Mesenchymal stem cell (in vitro differentiated cells and primary cell): ENCODE results near the gene SPRR5.

ENCODE experiments used
- DNase-seq: peaks from one replicate; pipeline ENCODE4 v3.0.0-alpha.2; 2013
- H2AFZ ChIP-seq: one replicate; pipeline ENCODE4 v1.6.1; 2013; ENCODE audit warnings: low read depth, mild to moderate bottlenecking, control low read depth, inconsistent platforms, low read length, moderate library complexity
- H2AK5ac ChIP-seq: 2 replicates; pipeline ENCODE4 v1.6.1; 2013; ENCODE audit warnings: low read length, moderate library complexity, mild to moderate bottlenecking, inconsistent platforms; ENCODE audit not compliant: severe bottlenecking
- H2BK120ac ChIP-seq: one replicate; pipeline ENCODE4 v1.6.1; 2013; ENCODE audit warnings: low read depth, mild to moderate bottlenecking, inconsistent platforms, low read length, moderate library complexity
- H2BK12ac ChIP-seq, 2 experiments: one replicate each; pipeline ENCODE4 v1.6.1; 2013; ENCODE audit warnings: inconsistent platforms in 2 of 2, low read length in 2 of 2, mild to moderate bottlenecking in 2 of 2, moderate library complexity in 2 of 2, control low read depth in 1 of 2
- H2BK15ac ChIP-seq: one replicate; pipeline ENCODE4 v1.6.1; 2013; ENCODE audit warnings: mild to moderate bottlenecking, low read depth, inconsistent platforms; ENCODE audit not compliant: poor library complexity, severe bottlenecking
- H2BK5ac ChIP-seq: 2 replicates; pipeline ENCODE4 v1.6.1; 2013; ENCODE audit warnings: low read depth, mild to moderate bottlenecking, low read length, control low read depth, inconsistent platforms; ENCODE audit not compliant: poor library complexity, severe bottlenecking
- H3K14ac ChIP-seq, 2 experiments: one replicate each; pipeline ENCODE4 v1.6.1; 2013; ENCODE audit warnings: inconsistent platforms in 2 of 2, low read length in 2 of 2, control low read depth in 1 of 2, mild to moderate bottlenecking in 1 of 2, moderate library complexity in 1 of 2
- H3K18ac ChIP-seq, 2 experiments: one replicate each; pipeline ENCODE4 v1.6.1; 2013; ENCODE audit warnings: inconsistent platforms in 2 of 2, low read length in 2 of 2, control low read depth in 1 of 2, low read depth in 1 of 2, mild to moderate bottlenecking in 1 of 2
- H3K23ac ChIP-seq, 2 experiments: one replicate each; pipeline ENCODE4 v1.6.1; 2013; ENCODE audit warnings: inconsistent platforms in 2 of 2, low read length in 2 of 2, mild to moderate bottlenecking in 2 of 2, moderate library complexity in 2 of 2, control low read depth in 1 of 2
- H3K27ac ChIP-seq: 2 replicates; pipeline ENCODE4 v1.5.1; 2013; ENCODE audit warnings: mild to moderate bottlenecking, moderate library complexity, low read length, control low read depth, inconsistent platforms; ENCODE audit not compliant: poor library complexity, severe bottlenecking
- H3K27me3 ChIP-seq, 2 experiments: 2 replicates each; pipeline versions ENCODE4 v1.6.1 to v1.7.0; 2013; ENCODE audit warnings: low read length in 2 of 2, mild to moderate bottlenecking in 2 of 2, moderate library complexity in 2 of 2, control low read depth in 1 of 2, inconsistent platforms in 1 of 2; ENCODE audit not compliant: control insufficient read depth in 1 of 2, insufficient read depth in 1 of 2
- H3K36me3 ChIP-seq, 2 experiments: 2 replicates each; pipeline versions ENCODE4 v1.6.1 to v1.7.0; 2013; ENCODE audit warnings: low read length in 2 of 2, control low read depth in 1 of 2, inconsistent platforms in 1 of 2, low read depth in 1 of 2, mild to moderate bottlenecking in 1 of 2; ENCODE audit not compliant: insufficient read depth in 2 of 2, control insufficient read depth in 1 of 2
- H3K4ac ChIP-seq, 2 experiments: one replicate each; pipeline ENCODE4 v1.6.1; 2013; ENCODE audit warnings: inconsistent platforms in 2 of 2, low read length in 2 of 2, mild to moderate bottlenecking in 2 of 2, moderate library complexity in 2 of 2, control low read depth in 1 of 2, low read depth in 1 of 2
- H3K4me1 ChIP-seq: 2 replicates; pipeline ENCODE4 v1.6.1; 2013; ENCODE audit warnings: low read depth, low read length, control low read depth; ENCODE audit not compliant: control insufficient read depth, insufficient read depth
- H3K4me2 ChIP-seq: 2 replicates; pipeline ENCODE4 v1.6.1; 2013; ENCODE audit warnings: low read length, mild to moderate bottlenecking, inconsistent platforms; ENCODE audit not compliant: poor library complexity, severe bottlenecking
- H3K4me3 ChIP-seq, 2 experiments: 2 replicates each; pipeline versions ENCODE4 v1.5.1 to v1.7.0; 2013; ENCODE audit warnings: low read length in 2 of 2, mild to moderate bottlenecking in 2 of 2, control low read depth in 1 of 2, low read depth in 1 of 2; ENCODE audit not compliant: insufficient read depth in 1 of 2
- H3K79me1 ChIP-seq: replicated peaks from 2 replicates; pipeline ENCODE4 v1.6.1; 2013; ENCODE audit warnings: mild to moderate bottlenecking, control low read depth, low read length, inconsistent platforms; ENCODE audit not compliant: poor library complexity, severe bottlenecking
- H3K9ac ChIP-seq: 2 replicates; pipeline ENCODE4 v1.7.0; 2013; ENCODE audit warnings: mild to moderate bottlenecking, low read length, moderate library complexity
- H3K9me3 ChIP-seq: 2 replicates; pipeline ENCODE4 v1.7.0; 2013; ENCODE audit warnings: mild to moderate bottlenecking, low read length; ENCODE audit not compliant: control insufficient read depth
- H4K8ac ChIP-seq: one replicate; pipeline ENCODE4 v1.6.1; 2013; ENCODE audit warnings: inconsistent platforms, mild to moderate bottlenecking, low read length, moderate library complexity
- H4K91ac ChIP-seq: one replicate; pipeline ENCODE4 v1.6.1; 2013; ENCODE audit warnings: mild to moderate bottlenecking, low read length, inconsistent platforms
- WGBS: methylation state at CpG from one replicate; pipeline ENCODE4 v1.1.7; 2013; ENCODE audit warnings: mixed read lengths; 5-methylcytosine and 5-hydroxymethylcytosine counted together

The SPRR5 gene

GRCh38 chr1:152983743-152984142 is 36.7 kb downstream of the SPRR5 start, which contains the start of gene SPRR1A:
Gene SPRR1A, plus strand, starts transcription at chr1:152984081. Its CDS starts 1,150 bp downstream, at chr1:152985231.
- H4K8ac ChIP-seq, result no peak within 1 kb of the TSS
- no peak within 1 kb of the TSS for H3K27ac ChIP-seq
- H2BK12ac ChIP-seq, result no peak within 1 kb of the TSS
- H2AFZ ChIP-seq, result no peak within 1 kb of the TSS
- H3K23ac ChIP-seq, result no peak within 1 kb of the TSS
- H3K9me3 ChIP-seq, result no peaks in the 10 kb centered on the region
- H2AK5ac ChIP-seq, result no peak within 1 kb of the TSS
- H3K18ac ChIP-seq, result no peak within 1 kb of the TSS
- H3K4me2 ChIP-seq, result no peak within 1 kb of the TSS
- no peak within 1 kb of the TSS for H3K4ac ChIP-seq
- no peak for DNase-seq
- H3K9ac ChIP-seq, result no peak within 1 kb of the TSS
- no peaks in the 10 kb centered on the region for H3K4me1 ChIP-seq
- H2BK5ac ChIP-seq, result no peak within 1 kb of the TSS
- peaks cover 0 to 11% of the 10 kb centered on the region in 2 experiments for H3K27me3 ChIP-seq
- H3K36me3 ChIP-seq, result no peaks in the 10 kb centered on the region
- H2BK15ac ChIP-seq, result no peak within 1 kb of the TSS
- no peaks in the 10 kb centered on the region for H3K79me1 ChIP-seq
- 100% methylated on average over 2 of the region's 3 CpGs for WGBS
- no peak within 1 kb of the TSS for H4K91ac ChIP-seq
- no peak within 1 kb of the TSS for H2BK120ac ChIP-seq
- H3K14ac ChIP-seq, result no peak within 1 kb of the TSS
- H3K4me3 ChIP-seq, result no peak within 1 kb of the TSS

GRCh38 chr1:152986578-152986977 is 39.6 kb downstream of the SPRR5 start:
- 64% methylated on average over 2 of the region's 2 CpGs for WGBS
- no peak overlapping the region for H3K27ac ChIP-seq
- no peak overlapping the region for H3K9ac ChIP-seq
- no peak overlapping the region for H3K4me2 ChIP-seq
- no peaks in the 10 kb centered on the region for H3K79me1 ChIP-seq
- peaks cover 0 to 7% of the 10 kb centered on the region in 2 experiments for H3K27me3 ChIP-seq
- DNase-seq, result no peak
- no peaks in the 10 kb centered on the region for H3K4me1 ChIP-seq
- H3K4me3 ChIP-seq, result no peak overlapping the region
- H2BK12ac ChIP-seq, result no peak overlapping the region
- H2BK5ac ChIP-seq, result no peak overlapping the region
- H3K36me3 ChIP-seq, result no peaks in the 10 kb centered on the region
- no peak overlapping the region for H2AK5ac ChIP-seq
- no peak overlapping the region for H4K91ac ChIP-seq
- H3K23ac ChIP-seq, result no peak overlapping the region
- H3K14ac ChIP-seq, result no peak overlapping the region
- no peak overlapping the region for H4K8ac ChIP-seq
- no peak overlapping the region for H2BK15ac ChIP-seq
- no peak overlapping the region for H2BK120ac ChIP-seq
- no peak overlapping the region for H3K4ac ChIP-seq
- no peak overlapping the region for H2AFZ ChIP-seq
- H3K18ac ChIP-seq, result no peak overlapping the region
- no peaks in the 10 kb centered on the region for H3K9me3 ChIP-seq

- Histone ChIP-seq H3K9me3 (no peaks in the 10 kb centered on the region), H3K9ac (no peak overlapping the region), H2BK120ac (no peak overlapping the region), H2AK5ac (no peak overlapping the region), H3K4me2 (no peak overlapping the region), H3K23ac (no peak overlapping the region), H3K18ac (no peak overlapping the region), H3K4me1 (no peaks in the 10 kb centered on the region), H3K36me3 (no peaks in the 10 kb centered on the region), H4K91ac (no peak overlapping the region), H2BK12ac (no peak overlapping the region), H2AFZ (no peak overlapping the region), H4K8ac (no peak overlapping the region), H3K4me3 (no peak overlapping the region), H3K79me1 (no peaks in the 10 kb centered on the region), H3K4ac (no peak overlapping the region), H2BK5ac (no peak overlapping the region), H2BK15ac (no peak overlapping the region), H3K27ac (no peak overlapping the region), H3K27me3 (peaks cover 0 to 3% of the 10 kb centered on the region in 2 experiments), H3K14ac (no peak overlapping the region)
- no peak for DNase-seq
- 49% methylated on average over 4 of the region's 6 CpGs for WGBS
Observed at GRCh38 chr1:152993186-152993585, 46.2 kb downstream of the SPRR5 start.

- no peak overlapping the region for H3K4ac ChIP-seq
- H3K27ac ChIP-seq, result no peak overlapping the region
- H3K27me3 ChIP-seq, result no peaks in the 10 kb centered on the region
- no peak overlapping the region for H2BK15ac ChIP-seq
- H2AFZ ChIP-seq, result no peak overlapping the region
- H3K18ac ChIP-seq, result no peak overlapping the region
- H3K23ac ChIP-seq, result no peak overlapping the region
- no peaks in the 10 kb centered on the region for H3K79me1 ChIP-seq
- H2BK5ac ChIP-seq, result no peak overlapping the region
- no peak overlapping the region for H4K91ac ChIP-seq
- H3K9me3 ChIP-seq, result no peaks in the 10 kb centered on the region
- no peak overlapping the region for H2BK120ac ChIP-seq
- WGBS, result no CpG with 5 or more reads among the region's 1 CpG
- H2AK5ac ChIP-seq, result no peak overlapping the region
- H3K9ac ChIP-seq, result no peak overlapping the region
- H3K4me3 ChIP-seq, result no peak overlapping the region
- no peak overlapping the region for H2BK12ac ChIP-seq
- H3K4me1 ChIP-seq, result no peaks in the 10 kb centered on the region
- no peak overlapping the region for H4K8ac ChIP-seq
- DNase-seq, result no peak
- H3K36me3 ChIP-seq, result no peaks in the 10 kb centered on the region
- no peak overlapping the region for H3K14ac ChIP-seq
- H3K4me2 ChIP-seq, result no peak overlapping the region
Observed at GRCh38 chr1:152995842-152996241, 48.8 kb downstream of the SPRR5 start.
